K562 (cell line): ENCODE data around the gene PDHX. TPM values are rescaled to one million over a fixed set of nuclear protein-coding genes. Genes with fewer than 3 reads are reported as not detected.

Experiments
- ATAC-seq: fragments of 200-7000 bp; cut with Tn5 transposase; 3 replicates; pipeline ENCODE4 v1.9.1; 2020; ENCODE audit warnings: moderate library complexity
- BruUV-seq: library from RNA; stranded (reverse); fragments of 400-500 nt; replicated peaks from 2 replicates; lab custom pipeline; 2021; lab: Mats Ljungman, UMichigan
- CTCF ChIA-PET: fragments of 300-600 bp; formaldehyde crosslinking; extraction: SDS; loops from one replicate; lab custom pipeline; 2021; ENCODE audit warnings: low intra/inter-chr PET ratio; lab: Yijun Ruan, JAX
- POLR2A ChIA-PET: fragments of 300-600, 350-650 bp; sonication (Branson Sonifier 250); formaldehyde crosslinking; extraction: SDS; loops from one replicate; lab custom pipeline; 2021; ENCODE audit warnings: antibody characterized with exemption, inconsistent platforms; lab: Yijun Ruan, JAX
- DNase-seq, 4 experiments: peaks; one replicate each; pipeline versions ENCODE4 v3.0.0 to v3.0.0-alpha.2; 2011 to 2018; ENCODE audit warnings: low spot score in 3 of 4, mixed read lengths in 3 of 4; ENCODE audit errors: extremely low read depth in 1 of 4
- FAIRE-seq: peaks from 2 replicates; lab custom pipeline; 2011; peaks lifted over from hg19 to GRCh38; lab: Jason Lieb, UNC
- H2AFZ ChIP-seq: 2 replicates; pipeline ENCODE4 v1.6.0; 2011; ENCODE audit warnings: low read depth, low read length, control low read depth, inconsistent platforms
- H3K27ac ChIP-seq: fragments of 200-600 bp; 3 replicates; pipeline ENCODE4 v1.8.0; 2011; ENCODE audit warnings: low read depth, mild to moderate bottlenecking, control low read depth, inconsistent platforms, low read length, moderate library complexity, mixed read lengths; ENCODE audit errors: extremely low read depth
- H3K27me3 ChIP-seq, 2 experiments: fragments of 300-600 bp in 1 of 2; 2 replicates in 1 of 2; 3 replicates in 1 of 2; pipeline versions ENCODE4 v1.6.0 to v1.8.0; 2011; ENCODE audit warnings: inconsistent platforms in 2 of 2, low read length in 2 of 2, mild to moderate bottlenecking in 1 of 2, mixed read lengths in 1 of 2, moderate library complexity in 1 of 2; ENCODE audit not compliant: control insufficient read depth in 2 of 2, insufficient read depth in 2 of 2
- H3K36me3 ChIP-seq: fragments of 300-600 bp; 3 replicates; pipeline ENCODE4 v1.8.0; 2011; ENCODE audit warnings: mild to moderate bottlenecking, low read length, inconsistent platforms; ENCODE audit not compliant: control insufficient read depth, insufficient read depth
- H3K4me1 ChIP-seq, 2 experiments: fragments of 200-600 bp in 1 of 2; replicated peaks in 1 of 2; 2 replicates in 1 of 2; 3 replicates in 1 of 2; pipeline versions ENCODE4 v1.5.1 to v1.8.0; 2011; ENCODE audit warnings: inconsistent platforms in 2 of 2, low read length in 2 of 2, mild to moderate bottlenecking in 1 of 2, mixed read lengths in 1 of 2, moderate library complexity in 1 of 2; ENCODE audit not compliant: control insufficient read depth in 2 of 2, insufficient read depth in 2 of 2
- H3K4me2 ChIP-seq: 2 replicates; pipeline ENCODE4 v1.6.1; 2011; ENCODE audit warnings: low read length, control low read depth, inconsistent platforms, mixed read lengths; ENCODE audit not compliant: insufficient read depth
- H3K4me3 ChIP-seq: fragments of 200-600 bp; sonication (generic), shearing (Covaris generic); 2 replicates; pipeline ENCODE4 v1.5.1; 2016; ENCODE audit warnings: control low read depth, inconsistent platforms
- H3K79me2 ChIP-seq: fragments of 200-600 bp; 3 replicates; pipeline ENCODE4 v1.8.0; 2011; ENCODE audit warnings: low read length, inconsistent platforms; ENCODE audit not compliant: control insufficient read depth, insufficient read depth
- H3K9ac ChIP-seq, 2 experiments: 2 replicates each; pipeline versions ENCODE4 v1.6.0 to v1.6.1; 2011; ENCODE audit warnings: low read depth in 2 of 2, low read length in 2 of 2, control low read depth in 1 of 2, inconsistent platforms in 1 of 2, mild to moderate bottlenecking in 1 of 2, mixed read lengths in 1 of 2; ENCODE audit not compliant: insufficient read depth in 1 of 2
- H3K9me1 ChIP-seq: one replicate; pipeline ENCODE4 v1.6.0; 2011; ENCODE audit warnings: inconsistent platforms, mild to moderate bottlenecking, low read length, moderate library complexity; ENCODE audit not compliant: control insufficient read depth, insufficient read depth
- H3K9me3 ChIP-seq: replicated peaks from 2 replicates; pipeline ENCODE4 v1.5.1; 2011; ENCODE audit warnings: low read depth, low read length, inconsistent platforms; ENCODE audit not compliant: control insufficient read depth, insufficient read depth
- H4K20me1 ChIP-seq: replicated peaks from 2 replicates; pipeline ENCODE4 v1.6.1; 2011; ENCODE audit warnings: low read length, inconsistent platforms, mixed read lengths; ENCODE audit not compliant: control insufficient read depth, insufficient read depth
- MTA1 ChIP-seq: fragments of 450-650 bp; IDR thresholded peaks from 2 replicates; pipeline ENCODE4 v1.6.1; 2017; ENCODE audit warnings: borderline replicate concordance
- POLR2H ChIP-seq: IDR thresholded peaks from 2 replicates; pipeline ENCODE4 v1.6.1; 2016; ENCODE audit warnings: missing genetic modification characterization, low read depth, mild to moderate bottlenecking, control low read depth, missing compliant biosample characterization, moderate library complexity
- RAD51 ChIP-seq: fragments of 450-650 bp; IDR thresholded peaks from 2 replicates; pipeline ENCODE4 v1.7.1; 2016; ENCODE audit warnings: low read depth, mild to moderate bottlenecking, borderline replicate concordance
- SMC3 ChIP-seq: conservative IDR thresholded peaks from 2 replicates; pipeline ENCODE4 v1.6.1; 2011; ENCODE audit warnings: low read depth, low read length, improper control_type of control experiment; ENCODE audit not compliant: insufficient read depth
- ZBTB34 ChIP-seq: fragments of 250-450 bp; sonication (Bioruptor Pico); IDR thresholded peaks from 2 replicates; pipeline ENCODE4 v1.8.0; 2021; ENCODE audit warnings: mild to moderate bottlenecking, moderate library complexity
- ZNF124 ChIP-seq: sonication (generic); formaldehyde crosslinking; IDR thresholded peaks from 2 replicates; pipeline ENCODE4 v1.8.1; 2022; ENCODE audit warnings: missing genetic modification reagents
- ZNF512 ChIP-seq: IDR thresholded peaks from 2 replicates; pipeline ENCODE4 v1.6.1; 2016; ENCODE audit warnings: missing genetic modification characterization, missing compliant biosample characterization
- in situ Hi-C: fragments of 300-500 bp; cut with MboI; formaldehyde crosslinking; loops from 4 replicates; pipeline ENCODE4 v1.15.0; 2018; ENCODE audit warnings: inconsistent platforms, mixed read lengths
- intact Hi-C: fragments of 100-400 bp; cut with micrococcal nuclease; formaldehyde crosslinking; loops from 2 replicates; pipeline ENCODE4 v1.14.2; 2022
- polyA plus RNA-seq, 8 experiments: library from polyadenylated mRNA; depleted of rRNA in 4 of 8; stranded (reverse) in 5 of 8; unstranded in 3 of 8; fragments of >200 nt; fragmentation: Nextera tagmentation in 2 of 8; fragmentation: Illumina TruSeq in 1 of 8; extraction: Ambion mirVana in 2 of 8; extraction: Trizol in 1 of 8; gene quantifications; 2 replicates each; pipeline versions ENCODE4 v1.2.1 to v1.2.3, GENCODE V29; 2011 to 2014; ENCODE audit warnings: inconsistent platforms in 1 of 8, missing spikeins in 1 of 8
- total RNA-seq, 7 experiments: library from RNA; depleted of rRNA in 6 of 7; stranded (reverse); fragments of >200 nt in 6 of 7; fragmentation: Illumina TruSeq in 2 of 7; extraction: Trizol in 2 of 7; gene quantifications; 2 replicates each; pipeline versions ENCODE4 v1.2.1 to v1.2.3, GENCODE V29; 2011 to 2021; ENCODE audit warnings: low replicate concordance in 1 of 7

The PDHX gene
- total and polyA plus RNA-seq, 9 of the 15 experiments (the other 6 are each of a cell fraction or from before 2014, with no cell fraction given), result 20.8 to 43.5 (median 31.2) TPM

GRCh38 chr11:34926831-34927132 lies 10.4 kb downstream of the PDHX start:
- no peaks in the 10 kb centered on the region for H3K9me1 ChIP-seq
- H3K36me3 ChIP-seq, result no peaks in the 10 kb centered on the region; the same call in 2 of the 3 replicates
- H3K4me1 ChIP-seq, result peaks cover 0 to 4% of the 10 kb centered on the region in 2 experiments; a peak in 3 of 5 replicates
- H3K27ac ChIP-seq, result no peak overlapping the region
- BruUV-seq, result no TSS peak
- ATAC-seq, result no peak
- peaks cover 82% of the 10 kb centered on the region for H3K79me2 ChIP-seq
- no peak overlapping the region for H2AFZ ChIP-seq
- H3K27me3 ChIP-seq, result no peaks in the 10 kb centered on the region
- TF ChIP-seq RAD51 (no peak), SMC3 (no peak), ZNF512 (tag) (no peak), POLR2H (tag) (no peak), ZNF124 (CRISPR knock-in tag) (no peak), MTA1 (no peak), ZBTB34 (CRISPR knock-in tag) (no peak)
- intact Hi-C loops (loop anchor here (1.0 to 5.0 kb wide), 6 partner anchors 71 to 561 kb away; no protein-coding TSS in a partner anchor), in situ Hi-C loops (loop anchor here (5.0 to 25.0 kb wide), 2 partner anchors 311 to 466 kb away; no protein-coding TSS in a partner anchor)
- POLR2A ChIA-PET, result interaction anchor here (0.6 to 0.8 kb wide), 2 partner anchors 9 to 240 kb away, joined by 3 to 4 read pairs; no protein-coding TSS in a partner anchor
- FAIRE-seq, result no peak
- no peak overlapping the region for H3K4me3 ChIP-seq
- CTCF ChIA-PET, result interaction anchor here (2.2 to 2.9 kb wide), 2 partner anchors 311 to 465 kb away, joined by 8 to 9 read pairs; no protein-coding TSS in a partner anchor
- 0 out of 2 replicates have a peak, but pooled peaks cover 5% of the 10 kb centered on the region for H4K20me1 ChIP-seq
- H3K4me2 ChIP-seq, result no peak overlapping the region
- no peak for DNase-seq
- H3K9ac ChIP-seq, result no peak overlapping the region
- H3K9me3 ChIP-seq, result no peaks in the 10 kb centered on the region
